ENCODE measurements around the gene ATPAF2.
A peak's percentile ranks its signal among the peaks of the same experiment; 100 is the strongest.

Gene ATPAF2

GRCh38 chr17:17983376-17983775 is 55.6 kb downstream of the ATPAF2 start:
- no peak for DNase-seq

GRCh38 chr17:17982801-17983200 is 56.2 kb downstream of the ATPAF2 start:
- DNase-seq: no peak

- DNase-seq: no peak
Measured at GRCh38 chr17:17981330-17981729, 57.6 kb downstream of the ATPAF2 start.

- DNase-seq: no peak
Measured at GRCh38 chr17:17979778-17980177, 59.2 kb downstream of the ATPAF2 start.

GRCh38 chr17:17978481-17979424 is 60.2 kb downstream of the ATPAF2 start:
- DNase-seq: no peak

GRCh38 chr17:17976931-17977570 is 61.9 kb downstream of the ATPAF2 start:
- no peak for DNase-seq

GRCh38 chr17:17975436-17975835 is 63.5 kb downstream of the ATPAF2 start:
- no peak for DNase-seq

GRCh38 chr17:17972952-17973254 is 66.1 kb downstream of the ATPAF2 start:
- DNase-seq: no peak

GRCh38 chr17:17972126-17972951 is 66.6 kb downstream of the ATPAF2 start, which contains the start of the genes DRC3 and TOM1L2:
Gene DRC3, plus strand, starts transcription at chr17:17972862. Its CDS starts 4,737 bp downstream, at chr17:17977599.
Gene TOM1L2, minus strand, starts transcription at chr17:17972400. Its CDS starts 87 bp downstream, at chr17:17972313.
- DNase-seq: peak; percentile 98

GRCh38 chr17:17971431-17972125 is 67.4 kb downstream of the ATPAF2 start:
- no peak for DNase-seq

- DNase-seq: no peak
Measured at GRCh38 chr17:17970699-17971430, 68.1 kb downstream of the ATPAF2 start.
